T-cell (primary cell): ENCODE measurements around the gene TMEM247. TPM values are rescaled to one million over a fixed set of nuclear protein-coding genes. Genes with fewer than 3 reads are reported as not detected.

Source experiments
- ATAC-seq, 4 experiments: fragments of 200-7000 bp in 3 of 4; fragments of 150-1000 bp in 1 of 4; cut with Tn5 transposase; replicated peaks in 1 of 4; 1 replicate in 3 of 4; 2 replicates in 1 of 4; pipeline ENCODE4 v1.10.0; 2021; ENCODE audit warnings: moderate library complexity in 3 of 4, mild to moderate bottlenecking in 2 of 4, moderate number of reproducible peaks in 1 of 4
- CTCF ChIA-PET, 2 donors: fragments of 300-600 bp; sonication (Branson Sonifier 250); formaldehyde crosslinking; loops; one replicate each; lab custom pipeline; 2022; ENCODE audit warnings: antibody characterized with exemption in 2 of 2; lab: Charles Lee
- POLR2A ChIA-PET, 2 donors: fragments of 300-600 bp; sonication (Branson Sonifier 250); formaldehyde crosslinking; loops; one replicate each; lab custom pipeline; 2022; ENCODE audit warnings: antibody characterized with exemption in 2 of 2; lab: Charles Lee
- DNase-seq, 35 experiments: peaks; one replicate each; pipeline versions ENCODE4 v3.0.0 to v3.0.0-alpha.2; 2013 to 2023
- H3K27ac ChIP-seq: one replicate; pipeline ENCODE4 v1.5.1; 2013; ENCODE audit warnings: low read length
- H3K27me3 ChIP-seq, 2 experiments: replicated peaks in 1 of 2; 1 replicate in 1 of 2; 2 replicates in 1 of 2; pipeline versions ENCODE4 v1.6.1 to v1.7.0; 2013; ENCODE audit warnings: low read length in 1 of 2, mixed read lengths in 1 of 2; ENCODE audit not compliant: control insufficient read depth in 2 of 2, insufficient read depth in 2 of 2; ENCODE audit errors: extremely low read depth in 1 of 2
- H3K36me3 ChIP-seq, 2 donors: 1 replicate in 1 of 2; 2 replicates in 1 of 2; pipeline versions ENCODE4 v1.6.1 to v1.7.0; 2013; ENCODE audit warnings: low read length in 1 of 2; ENCODE audit not compliant: control insufficient read depth in 2 of 2, insufficient read depth in 1 of 2; ENCODE audit errors: extremely low read depth in 1 of 2
- H3K4me1 ChIP-seq, 2 experiments: 1 replicate in 1 of 2; 2 replicates in 1 of 2; pipeline versions ENCODE4 v1.6.1 to v1.7.0; 2013; ENCODE audit warnings: low read length in 2 of 2, mixed read lengths in 1 of 2; ENCODE audit not compliant: insufficient read depth in 2 of 2, control insufficient read depth in 1 of 2; ENCODE audit errors: extremely low read depth in 1 of 2
- H3K4me3 ChIP-seq, 2 donors: 1 replicate in 1 of 2; 2 replicates in 1 of 2; pipeline versions ENCODE4 v1.5.1 to v1.7.0; 2013; ENCODE audit warnings: mild to moderate bottlenecking in 2 of 2, low read length in 1 of 2, moderate library complexity in 1 of 2; ENCODE audit not compliant: control insufficient read depth in 1 of 2; ENCODE audit errors: extremely low read depth in 1 of 2
- H3K9me3 ChIP-seq: 2 replicates; pipeline ENCODE4 v1.7.0; 2013
- H3K27ac Mint-ChIP-seq, 2 donors: one replicate each; pipeline ENCODE4 v1.8.0; 2020 to 2021; ENCODE audit warnings: mild to moderate bottlenecking in 2 of 2, mixed read lengths in 2 of 2
- H3K27me3 Mint-ChIP-seq, 2 donors: one replicate each; pipeline ENCODE4 v1.8.0; 2021 to 2022; ENCODE audit warnings: mixed read lengths in 2 of 2
- H3K36me3 Mint-ChIP-seq: one replicate; pipeline ENCODE4 v1.8.0; 2021; ENCODE audit warnings: mixed read lengths
- H3K4me1 Mint-ChIP-seq, 3 donors: one replicate each; pipeline ENCODE4 v1.8.0; 2020 to 2022; ENCODE audit warnings: mixed read lengths in 3 of 3, mild to moderate bottlenecking in 1 of 3
- H3K4me3 Mint-ChIP-seq, 3 donors: one replicate each; pipeline ENCODE4 v1.8.0; 2020 to 2022; ENCODE audit warnings: mild to moderate bottlenecking in 3 of 3, mixed read lengths in 3 of 3, moderate library complexity in 3 of 3
- H3K9me3 Mint-ChIP-seq, 3 donors: one replicate each; pipeline ENCODE4 v1.8.0; 2020 to 2022; ENCODE audit warnings: mixed read lengths in 3 of 3
- WGBS: methylation state at CpG from one replicate; pipeline ENCODE4 v1.1.5; 2013; ENCODE audit warnings: missing lambda C conversion rate; ENCODE audit not compliant: insufficient coverage; 5-methylcytosine and 5-hydroxymethylcytosine counted together
- total RNA-seq, 35 experiments: library from RNA in 6 of 35; stranded (reverse) in 6 of 35; fragments of 120-200 nt in 1 of 35; gene quantifications; one replicate each; pipeline versions ENCODE4 v1.2.1 to v1.2.4 and lab custom pipeline; 2013 to 2026

TMEM247 gene
- total RNA-seq, 5 donors from 2014 or later (not counting 1 experiment from before 2014, with no cell fraction given), result not detected

- ChIA-PET POLR2A (no interaction called here), CTCF (interaction anchor here in 1 of 2 donors (1.0 kb wide), 1 partner anchor 32 kb away, joined by 3 read pairs; no protein-coding TSS in a partner anchor)
- no peaks in the 10 kb centered on the region for H3K36me3 ChIP-seq
- no peak for DNase-seq
- no peak overlapping the region for H3K27ac ChIP-seq
- Mint-ChIP-seq H3K27me3 (no peaks in the 10 kb centered on the region), H3K9me3 (no peaks in the 10 kb centered on the region), H3K4me1 (peaks cover 12 to 15% (median 15%) of the 10 kb centered on the region in 3 donors), H3K27ac (no peak overlapping the region), H3K36me3 (peaks cover 3% of the 10 kb centered on the region), H3K4me3 (no peak overlapping the region)
- peaks cover 0 to 6% of the 10 kb centered on the region in 2 experiments for H3K4me1 ChIP-seq
- no peak for ATAC-seq
- no peak overlapping the region for H3K4me3 ChIP-seq
- no peaks in the 10 kb centered on the region for H3K9me3 ChIP-seq
- no peaks in the 10 kb centered on the region for H3K27me3 ChIP-seq
- 94% methylated on average over 3 of the region's 3 CpGs for WGBS
Observed at GRCh38 chr2:46508759-46509158, 29.4 kb downstream of the TMEM247 start.

- H3K9me3 ChIP-seq, result no peaks in the 10 kb centered on the region
- H3K36me3 ChIP-seq, result no peaks in the 10 kb centered on the region
- Mint-ChIP-seq H3K4me3 (no peak overlapping the region), H3K36me3 (peaks cover 8% of the 10 kb centered on the region), H3K27me3 (no peaks in the 10 kb centered on the region), H3K9me3 (peaks cover 5 to 7% (median 6%) of the 10 kb centered on the region in 3 donors), H3K4me1 (peaks cover 12 to 15% (median 15%) of the 10 kb centered on the region in 3 donors), H3K27ac (no peak overlapping the region)
- ChIA-PET POLR2A (no interaction called here), CTCF (no interaction called here)
- no peak overlapping the region for H3K27ac ChIP-seq
- H3K4me1 ChIP-seq, result peaks cover 0 to 6% of the 10 kb centered on the region in 2 experiments
- no peak overlapping the region for H3K4me3 ChIP-seq
- ATAC-seq (no peak), DNase-seq (no peak)
- no peaks in the 10 kb centered on the region for H3K27me3 ChIP-seq
- 95% methylated on average over 2 of the region's 3 CpGs for WGBS
Observed at GRCh38 chr2:46509804-46510203, 30.4 kb downstream of the TMEM247 start.

- 100% methylated on average over 1 of the region's 5 CpGs for WGBS
- H3K4me1 Mint-ChIP-seq, result peaks cover 12 to 15% (median 15%) of the 10 kb centered on the region in 3 donors
- CTCF ChIA-PET, result interaction anchor here (0.6 kb wide), 2 partner anchors 40 to 732 kb away, joined by 7 to 9 read pairs; no protein-coding TSS in a partner anchor
Observed at GRCh38 chr2:46510598-46511177, 31.3 kb downstream of the TMEM247 start.

GRCh38 chr2:46512185-46512584, 32.8 kb downstream of the TMEM247 start:
- Histone ChIP-seq H3K4me1 (peaks cover 0 to 6% of the 10 kb centered on the region in 2 experiments), H3K27ac (no peak overlapping the region), H3K4me3 (no peak overlapping the region), H3K9me3 (peaks cover 2% of the 10 kb centered on the region), H3K36me3 (no peaks in the 10 kb centered on the region), H3K27me3 (no peaks in the 10 kb centered on the region)
- CTCF ChIA-PET, result interaction anchor here in 1 of 2 donors (0.6 kb wide), 1 partner anchor 83 kb away, joined by 3 read pairs; no protein-coding TSS in a partner anchor
- DNase-seq (no peak), ATAC-seq (no peak)
- Mint-ChIP-seq H3K9me3 (peaks cover 6 to 27% (median 20%) of the 10 kb centered on the region in 3 donors), H3K4me3 (no peak overlapping the region), H3K36me3 (peaks cover 20% of the 10 kb centered on the region), H3K27me3 (no peaks in the 10 kb centered on the region), H3K4me1 (peaks cover 8 to 15% (median 8%) of the 10 kb centered on the region in 3 donors), H3K27ac (no peak overlapping the region)
- 88% methylated on average over 9 of the region's 10 CpGs for WGBS
- POLR2A ChIA-PET, result no interaction called here

More at GRCh38 chr2:46510598-46511177, 31.3 kb downstream of the TMEM247 start:
- Histone ChIP-seq H3K4me1 (peaks cover 0 to 6% of the 10 kb centered on the region in 2 experiments), H3K9me3 (no peaks in the 10 kb centered on the region), H3K4me3 (no peak overlapping the region), H3K36me3 (no peaks in the 10 kb centered on the region), H3K27ac (no peak overlapping the region), H3K27me3 (no peaks in the 10 kb centered on the region)
- Mint-ChIP-seq H3K4me3 (no peak overlapping the region), H3K36me3 (peaks cover 15% of the 10 kb centered on the region), H3K9me3 (peaks cover 6 to 15% (median 12%) of the 10 kb centered on the region in 3 donors), H3K27ac (no peak overlapping the region), H3K27me3 (no peaks in the 10 kb centered on the region)
- POLR2A ChIA-PET, result interaction anchor here (0.6 to 0.7 kb wide), 2 partner anchors 16 to 156 kb away, joined by 3 read pairs; no protein-coding TSS in a partner anchor
- DNase-seq (no peak), ATAC-seq (no peak)

- ChIA-PET POLR2A (interaction anchor here in 1 of 2 donors (0.6 kb wide), 1 partner anchor 23 kb away, joined by 3 read pairs; no protein-coding TSS in a partner anchor), CTCF (interaction anchor here in 1 of 2 donors (0.9 kb wide), 1 partner anchor 33 kb away, joined by 3 read pairs; no protein-coding TSS in a partner anchor)
- Mint-ChIP-seq H3K27ac (no peak overlapping the region), H3K9me3 (peaks cover 6 to 30% (median 20%) of the 10 kb centered on the region in 3 donors), H3K36me3 (peaks cover 20% of the 10 kb centered on the region), H3K4me1 (peaks cover 8 to 10% (median 8%) of the 10 kb centered on the region in 3 donors), H3K27me3 (no peaks in the 10 kb centered on the region), H3K4me3 (no peak overlapping the region)
- Histone ChIP-seq H3K27ac (no peak overlapping the region), H3K36me3 (no peaks in the 10 kb centered on the region), H3K4me3 (no peak overlapping the region), H3K9me3 (peaks cover 2% of the 10 kb centered on the region), H3K4me1 (peaks cover 0 to 6% of the 10 kb centered on the region in 2 experiments), H3K27me3 (no peaks in the 10 kb centered on the region)
- DNase-seq (no peak), ATAC-seq (no peak)
- WGBS, result no CpG with 5 or more reads among the region's 1 CpG
Observed at GRCh38 chr2:46514738-46515137, 35.4 kb downstream of the TMEM247 start.

GRCh38 chr2:46517485-46517884, 38.1 kb downstream of the TMEM247 start:
- H3K4me3 ChIP-seq, result no peak overlapping the region
- no peak overlapping the region for H3K27ac Mint-ChIP-seq
- CTCF ChIA-PET, result no interaction called here

More at GRCh38 chr2:46517485-46517884, 38.1 kb downstream of the TMEM247 start:
- H3K27me3 Mint-ChIP-seq, result no peaks in the 10 kb centered on the region
- H3K36me3 Mint-ChIP-seq, result peaks cover 18% of the 10 kb centered on the region
- H3K4me1 ChIP-seq, result no peaks in the 10 kb centered on the region
- no peaks in the 10 kb centered on the region for H3K36me3 ChIP-seq
- POLR2A ChIA-PET, result no interaction called here
- no CpG with 5 or more reads among the region's 1 CpG for WGBS
- peaks cover 2% of the 10 kb centered on the region for H3K9me3 ChIP-seq
- peaks cover 6 to 30% (median 20%) of the 10 kb centered on the region in 3 donors for H3K9me3 Mint-ChIP-seq
- no peak overlapping the region for H3K27ac ChIP-seq
- peaks cover 0 to 1% (median under 1%) of the 10 kb centered on the region in 3 donors for H3K4me1 Mint-ChIP-seq
- no peaks in the 10 kb centered on the region for H3K27me3 ChIP-seq
- no peak overlapping the region for H3K4me3 Mint-ChIP-seq
- DNase-seq, result no peak
- ATAC-seq, result no peak
